ENCODE results near the gene GCM1.

DNA sequence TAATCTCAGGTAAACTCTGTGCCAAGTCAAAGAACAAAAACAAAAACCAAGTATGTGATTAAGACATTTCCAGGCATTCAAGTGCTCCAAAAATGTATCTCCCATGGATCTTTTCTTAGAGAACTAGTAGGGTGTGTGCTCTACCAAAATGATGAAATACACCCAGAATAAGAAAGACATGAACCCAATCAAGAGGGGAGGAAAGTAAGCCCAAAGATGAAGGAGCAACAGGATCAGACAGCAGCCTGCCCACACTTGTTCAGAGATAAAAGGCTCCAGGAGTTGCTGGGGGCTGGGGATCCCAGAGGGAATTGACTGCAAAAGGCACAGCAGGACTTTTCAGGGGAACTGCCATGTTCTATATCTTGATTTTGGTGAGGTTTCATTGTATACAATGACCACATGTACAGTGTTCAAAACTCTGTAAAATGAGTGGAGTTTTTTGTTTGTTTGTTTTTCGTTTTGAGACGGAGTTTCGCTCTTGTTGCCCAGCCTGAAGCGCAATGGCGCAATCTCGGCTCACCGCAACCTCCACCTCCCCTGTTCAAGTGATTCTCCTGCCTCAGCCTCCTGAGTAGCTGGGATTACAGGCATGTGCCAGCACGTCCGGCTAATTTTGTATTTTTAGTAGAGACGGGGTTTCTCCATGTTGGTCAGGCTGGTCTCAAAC, 24.4 kb downstream of the GCM1 start:
- TF ChIP-seq, protein P1, sequence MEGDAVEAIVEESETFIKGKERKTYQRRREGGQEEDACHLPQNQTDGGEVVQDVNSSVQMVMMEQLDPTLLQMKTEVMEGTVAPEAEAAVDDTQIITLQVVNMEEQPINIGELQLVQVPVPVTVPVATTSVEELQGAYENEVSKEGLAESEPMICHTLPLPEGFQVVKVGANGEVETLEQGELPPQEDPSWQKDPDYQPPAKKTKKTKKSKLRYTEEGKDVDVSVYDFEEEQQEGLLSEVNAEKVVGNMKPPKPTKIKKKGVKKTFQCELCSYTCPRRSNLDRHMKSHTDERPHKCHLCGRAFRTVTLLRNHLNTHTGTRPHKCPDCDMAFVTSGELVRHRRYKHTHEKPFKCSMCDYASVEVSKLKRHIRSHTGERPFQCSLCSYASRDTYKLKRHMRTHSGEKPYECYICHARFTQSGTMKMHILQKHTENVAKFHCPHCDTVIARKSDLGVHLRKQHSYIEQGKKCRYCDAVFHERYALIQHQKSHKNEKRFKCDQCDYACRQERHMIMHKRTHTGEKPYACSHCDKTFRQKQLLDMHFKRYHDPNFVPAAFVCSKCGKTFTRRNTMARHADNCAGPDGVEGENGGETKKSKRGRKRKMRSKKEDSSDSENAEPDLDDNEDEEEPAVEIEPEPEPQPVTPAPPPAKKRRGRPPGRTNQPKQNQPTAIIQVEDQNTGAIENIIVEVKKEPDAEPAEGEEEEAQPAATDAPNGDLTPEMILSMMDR (IDR thresholded peaks at IDR 0.05; ENCODE audit: borderline replicate concordance, extremely low read depth, low read length, poor library complexity, severe bottlenecking), result no peak
- TF ChIP-seq EZH2 (IDR thresholded peaks at IDR 0.05; ENCODE audit: borderline replicate concordance, low read depth, low read length, severe bottlenecking), result no peak

All from DND-41 (cell line).